HCT116 (cell line): ENCODE measurements around the gene LMNTD2. TPM values are rescaled to one million over a fixed set of nuclear protein-coding genes. Genes with fewer than 3 reads are reported as not detected.

Source experiments
- ATAC-seq: fragments of 200-7000 bp; cut with Tn5 transposase; 2 replicates; pipeline ENCODE4 v1.9.1; 2020; ENCODE audit warnings: mild to moderate bottlenecking, moderate library complexity
- BruUV-seq: library from RNA; stranded (reverse); fragments of 400-500 nt; replicated peaks from 2 replicates; lab custom pipeline; 2021; lab: Mats Ljungman, UMichigan
- CTCF ChIA-PET: fragments of 300-600 bp; sonication (Branson Sonifier 250); formaldehyde crosslinking; loops from one replicate; lab custom pipeline; 2021; ENCODE audit warnings: antibody characterized with exemption; lab: Charles Lee
- POLR2A ChIA-PET: fragments of 300-600, 350-600 bp; sonication (Branson Sonifier 250); formaldehyde crosslinking; loops from one replicate; lab custom pipeline; 2021; ENCODE audit warnings: antibody characterized with exemption; lab: Charles Lee
- RAD21 ChIA-PET, 2 experiments: fragments of 300-600 bp; sonication (Branson Sonifier 250); formaldehyde crosslinking; loops; one replicate each; lab custom pipeline; 2023; ENCODE audit warnings: low total read pairs in 2 of 2; ENCODE audit not compliant: uncharacterized antibody in 2 of 2, unreplicated experiment in 2 of 2, low non-redundant PET in 1 of 2; lab: Charles Lee
- DNase-seq: peaks from one replicate; pipeline ENCODE4 v3.0.0-alpha.2; 2010; ENCODE audit warnings: low read depth, low spot score
- H2AFZ ChIP-seq: fragments of 200-600 bp; shearing (Covaris generic), sonication (generic); 2 replicates; pipeline ENCODE4 v1.6.1; 2017; ENCODE audit warnings: low read depth, mixed run types, mixed read lengths, antibody characterized with exemption, low read length; ENCODE audit not compliant: poor library complexity, severe bottlenecking
- H3K27ac ChIP-seq: 2 replicates; pipeline ENCODE4 v1.5.1; 2012; ENCODE audit warnings: low read depth, low read length
- H3K27me3 ChIP-seq: fragments of 200-600 bp; sonication (generic); 2 replicates; pipeline ENCODE4 v1.6.1; 2016; ENCODE audit warnings: mixed run types, low read length, mixed read lengths; ENCODE audit not compliant: insufficient read depth
- H3K36me3 ChIP-seq, 2 experiments: fragments of 200-500 bp in 1 of 2; fragments of 200-600 bp in 1 of 2; sonication (Bioruptor generic) in 1 of 2; sonication (generic) in 1 of 2; 2 replicates each; pipeline versions ENCODE4 v1.5.1 to v1.6.1; 2014 to 2016; ENCODE audit warnings: low read length in 2 of 2, inconsistent platforms in 1 of 2, mixed read lengths in 1 of 2, mixed run types in 1 of 2; ENCODE audit not compliant: insufficient read depth in 2 of 2, control insufficient read depth in 1 of 2
- H3K4me1 ChIP-seq, 2 experiments: fragments of 200-600 bp in 1 of 2; sonication (generic) in 1 of 2; 2 replicates each; pipeline versions ENCODE4 v1.5.1 to v1.6.1; 2012 to 2017; ENCODE audit warnings: low read length in 2 of 2, inconsistent platforms in 1 of 2, mild to moderate bottlenecking in 1 of 2, mixed read lengths in 1 of 2, mixed run types in 1 of 2, moderate library complexity in 1 of 2; ENCODE audit not compliant: insufficient read depth in 2 of 2, control insufficient read depth in 1 of 2
- H3K4me2 ChIP-seq: fragments of 200-600 bp; sonication (generic); 2 replicates; pipeline ENCODE4 v1.6.1; 2017; ENCODE audit warnings: mixed run types, low read length, mixed read lengths
- H3K4me3 ChIP-seq, 2 experiments: fragments of 200-600 bp in 1 of 2; sonication (generic) in 1 of 2; replicated peaks in 1 of 2; 2 replicates each; pipeline ENCODE4 v1.5.1; 2011 to 2016; ENCODE audit warnings: low read length in 2 of 2, control low read depth in 1 of 2, low read depth in 1 of 2, mild to moderate bottlenecking in 1 of 2, mixed read lengths in 1 of 2, mixed run types in 1 of 2
- H3K79me2 ChIP-seq: fragments of 200-600 bp; sonication (generic); 2 replicates; pipeline ENCODE4 v1.6.1; 2017; ENCODE audit warnings: mild to moderate bottlenecking, mixed run types, low read length, moderate library complexity, mixed read lengths; ENCODE audit not compliant: insufficient read depth
- H3K9ac ChIP-seq: fragments of 200-600 bp; sonication (generic); 2 replicates; pipeline ENCODE4 v1.6.1; 2016; ENCODE audit warnings: low read length, mixed read lengths
- H3K9me2 ChIP-seq: fragments of 200-600 bp; sonication (generic), shearing (Covaris generic); 2 replicates; pipeline ENCODE4 v1.6.1; 2017; ENCODE audit warnings: mixed run types, mild to moderate bottlenecking, moderate library complexity; ENCODE audit not compliant: insufficient read depth
- H3K9me3 ChIP-seq, 2 experiments: fragments of 200-500 bp in 1 of 2; fragments of 200-600 bp in 1 of 2; sonication (Bioruptor generic) in 1 of 2; sonication (generic) in 1 of 2; 2 replicates each; pipeline ENCODE4 v1.6.1; 2014 to 2017; ENCODE audit warnings: low read length in 2 of 2, mixed read lengths in 2 of 2, inconsistent platforms in 1 of 2, low read depth in 1 of 2, mild to moderate bottlenecking in 1 of 2, mixed run types in 1 of 2, moderate library complexity in 1 of 2; ENCODE audit not compliant: control insufficient read depth in 1 of 2, insufficient read depth in 1 of 2
- H4K20me1 ChIP-seq: fragments of 200-600 bp; sonication (generic), shearing (Covaris generic); 2 replicates; pipeline ENCODE4 v1.6.1; 2017; ENCODE audit warnings: mixed run types, mild to moderate bottlenecking, moderate library complexity; ENCODE audit not compliant: insufficient read depth
- CBX3 ChIP-seq: IDR thresholded peaks from 2 replicates; pipeline ENCODE4 v1.6.1; 2012; ENCODE audit warnings: low read depth
- CTCF ChIP-seq, 3 experiments: fragments of 200-600 bp in 1 of 3; sonication (generic) in 1 of 3; IDR thresholded peaks in 2 of 3; conservative IDR thresholded peaks in 1 of 3; 2 replicates each; pipeline ENCODE4 v1.5.1; 2012 to 2017; ENCODE audit warnings: low read depth in 2 of 3, low read length in 2 of 3, antibody characterized with exemption in 1 of 3, borderline replicate concordance in 1 of 3, control low read depth in 1 of 3, mild to moderate bottlenecking in 1 of 3, mixed read lengths in 1 of 3, mixed run types in 1 of 3, moderate library complexity in 1 of 3; ENCODE audit not compliant: insufficient read depth in 1 of 3
- EZH2 ChIP-seq: fragments of 200-600 bp; sonication (generic); IDR thresholded peaks from 2 replicates; pipeline ENCODE4 v1.6.1; 2017; ENCODE audit warnings: antibody characterized with exemption, mixed run types
- EZH2phosphoT487 ChIP-seq: fragments of 200-600 bp; IDR thresholded peaks from 2 replicates; pipeline ENCODE4 v1.6.1; 2018; ENCODE audit warnings: antibody characterized with exemption, borderline replicate concordance
- POLR2AphosphoS5 ChIP-seq: IDR thresholded peaks from 2 replicates; pipeline ENCODE4 v1.6.1; 2011; ENCODE audit warnings: mild to moderate bottlenecking, low read depth, low read length, moderate library complexity
- RAD21 ChIP-seq: IDR thresholded peaks from 2 replicates; pipeline ENCODE4 v1.6.1; 2012; ENCODE audit warnings: low read depth, mild to moderate bottlenecking
- REST ChIP-seq: IDR thresholded peaks from 2 replicates; pipeline ENCODE4 v1.6.1; 2012; ENCODE audit warnings: low read depth
- SP1 ChIP-seq: IDR thresholded peaks from 2 replicates; pipeline ENCODE4 v1.6.1; 2012; ENCODE audit warnings: low read depth
- SRF ChIP-seq: IDR thresholded peaks from 2 replicates; pipeline ENCODE4 v1.6.1; 2012; ENCODE audit warnings: low read depth
- YY1 ChIP-seq: IDR thresholded peaks from 2 replicates; pipeline ENCODE4 v1.6.1; 2011; ENCODE audit warnings: low read length, low read depth, moderate library complexity, mild to moderate bottlenecking; ENCODE audit not compliant: insufficient replicate concordance; ENCODE audit errors: extremely low read depth
- intact Hi-C: fragments of 100-400 bp; cut with micrococcal nuclease; formaldehyde crosslinking; loops from 2 replicates; pipeline ENCODE4 v1.10.0; 2022
- total RNA-seq: library from RNA; stranded (reverse); gene quantifications from one replicate; pipeline ENCODE4 v1.2.1, GENCODE V29; 2021; ENCODE audit not compliant: unreplicated experiment

The LMNTD2 gene
- total RNA-seq, 1 experiment from 2014 or later, result 9.5 TPM

DNA sequence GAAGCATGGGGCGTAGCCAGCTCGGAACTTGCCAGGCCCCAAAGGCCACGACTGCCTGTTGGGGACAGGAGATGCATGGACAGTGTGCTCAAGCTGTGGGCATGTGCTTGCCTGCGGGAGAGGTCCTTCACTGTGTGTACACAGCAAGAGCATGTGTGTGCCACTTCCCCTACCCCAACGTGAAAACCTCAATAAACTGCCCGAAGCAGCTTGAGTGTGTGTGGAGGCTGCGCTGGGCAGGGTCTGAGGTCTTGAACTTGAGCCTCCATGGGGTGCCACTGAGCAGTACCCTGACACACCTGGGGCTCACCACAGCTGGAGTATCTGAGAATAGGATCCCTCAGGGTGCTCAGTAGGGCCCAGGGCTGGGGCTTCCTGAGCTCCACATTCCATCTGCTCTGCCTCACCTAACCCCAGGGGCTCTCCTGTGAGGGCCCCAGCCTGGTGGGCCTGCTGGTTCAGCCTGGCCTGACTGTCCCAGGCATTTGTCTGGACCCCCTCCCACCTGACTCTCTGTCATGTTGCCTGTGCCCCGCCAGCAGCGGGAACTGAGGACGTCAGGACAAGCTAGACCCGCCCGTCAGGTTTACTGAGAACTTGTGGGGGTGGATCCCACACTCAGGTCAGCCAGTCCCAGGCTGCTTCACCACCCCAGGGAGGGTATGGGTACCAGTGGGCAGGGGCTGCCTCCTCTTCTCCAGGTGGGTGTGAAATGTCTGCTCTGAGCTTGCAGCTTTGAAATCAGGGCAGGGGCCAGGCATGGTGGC lies 3.5 kb upstream of the LMNTD2 start:
- ChIA-PET CTCF (interaction anchor here (0.9 kb wide), 1 partner anchor 17 kb away, joined by 4 read pairs; no protein-coding TSS in a partner anchor), POLR2A (interaction anchor here (2.1 kb wide), 1 partner anchor 12 kb away, joined by 8 read pairs; the partner anchor contains the start of gene PHRF1), RAD21 (no interaction called here)
- no peak for TF ChIP-seq SP1
- TF ChIP-seq YY1, result no peak
- no peak for TF ChIP-seq CBX3
- no peak for TF ChIP-seq EZH2phosphoT487
- no peak for TF ChIP-seq POLR2AphosphoS5
- no peak for TF ChIP-seq REST
- no peak for TF ChIP-seq CTCF (IDR thresholded peaks at IDR 0.05 in 2 of 3, conservative IDR thresholded peaks at IDR 0.05 in 1 of 3; ENCODE audit: borderline replicate concordance in 1 of 3, insufficient read depth in 1 of 3, low read depth in 2 of 3, low read length in 2 of 3)
- no peak for TF ChIP-seq EZH2
- TF ChIP-seq SRF, result no peak
- TF ChIP-seq RAD21, result no peak
- no peaks in the 10 kb centered on the region for H4K20me1 ChIP-seq
- no peak overlapping the region; the same call in 1 of the 2 replicates for H3K27ac ChIP-seq
- DNase-seq (no peak), ATAC-seq (no peak)
- H3K9me3 ChIP-seq, result no peaks in the 10 kb centered on the region
- no peak overlapping the region for H3K4me3 ChIP-seq
- H2AFZ ChIP-seq, result no peak overlapping the region
- intact Hi-C loops, result no loop called here
- H3K9ac ChIP-seq, result no peak overlapping the region
- H3K4me1 ChIP-seq, result peaks cover 20 to 62% of the 10 kb centered on the region in 2 experiments
- H3K36me3 ChIP-seq, result 0 out of 4 replicates have a peak, but pooled peaks cover 0 to 3% of the 10 kb centered on the region in 2 experiments
- H3K79me2 ChIP-seq, result peaks cover 15% of the 10 kb centered on the region
- no TSS peak for BruUV-seq
- no peaks in the 10 kb centered on the region for H3K27me3 ChIP-seq
- H3K9me2 ChIP-seq, result no peaks in the 10 kb centered on the region
- H3K4me2 ChIP-seq, result peak overlapping the region; percentile 25; the same call in 1 of the 2 replicates
